GM12875 (cell line): ENCODE data around the gene LLGL2.

Source experiments
- H3K4me3 ChIP-seq: one replicate; pipeline ENCODE4 v1.5.1; 2011; ENCODE audit warnings: low read depth, low read length, control low read depth
- CTCF ChIP-seq: IDR thresholded peaks from 2 replicates; pipeline ENCODE4 v1.5.1; 2011; ENCODE audit warnings: low read depth, mild to moderate bottlenecking, control low read depth, inconsistent platforms, low read length, moderate library complexity, borderline replicate concordance; ENCODE audit not compliant: insufficient read depth

LLGL2 gene

DNA sequence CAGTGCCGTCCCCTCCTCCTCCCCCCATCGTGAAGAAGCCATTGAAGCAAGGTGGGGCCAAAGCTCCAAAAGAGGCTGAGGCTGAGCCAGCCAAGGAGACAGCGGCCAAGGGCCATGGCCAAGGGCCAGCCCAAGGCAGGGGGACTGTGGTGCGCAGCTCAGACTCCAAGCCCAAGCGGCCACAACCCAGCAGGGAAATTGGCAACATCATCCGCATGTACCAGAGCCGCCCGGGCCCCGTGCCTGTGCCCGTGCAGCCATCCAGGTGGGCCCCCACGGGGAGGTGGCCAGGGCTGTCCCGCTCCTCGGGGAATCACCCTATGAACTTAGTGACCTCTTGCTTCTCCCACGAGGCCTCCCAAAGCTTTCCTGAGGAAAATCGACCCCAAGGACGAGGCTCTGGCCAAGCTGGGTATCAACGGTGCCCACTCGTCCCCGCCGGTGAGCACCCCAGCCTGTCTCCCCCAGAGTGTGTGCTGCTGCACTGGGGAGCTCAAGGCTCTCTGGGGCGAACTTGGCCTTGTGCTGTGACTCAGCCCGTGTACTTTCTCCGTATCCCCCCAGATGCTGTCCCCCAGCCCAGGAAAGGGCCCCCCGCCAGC lies 91.1 kb downstream of the LLGL2 start:
- H3K4me3 ChIP-seq: no peak overlapping the region
- no peak for TF ChIP-seq CTCF

- no peak overlapping the region for H3K4me3 ChIP-seq
- TF ChIP-seq CTCF: no peak
Measured at GRCh38 chr17:75617218-75617617, 91.7 kb downstream of the LLGL2 start.

DNA sequence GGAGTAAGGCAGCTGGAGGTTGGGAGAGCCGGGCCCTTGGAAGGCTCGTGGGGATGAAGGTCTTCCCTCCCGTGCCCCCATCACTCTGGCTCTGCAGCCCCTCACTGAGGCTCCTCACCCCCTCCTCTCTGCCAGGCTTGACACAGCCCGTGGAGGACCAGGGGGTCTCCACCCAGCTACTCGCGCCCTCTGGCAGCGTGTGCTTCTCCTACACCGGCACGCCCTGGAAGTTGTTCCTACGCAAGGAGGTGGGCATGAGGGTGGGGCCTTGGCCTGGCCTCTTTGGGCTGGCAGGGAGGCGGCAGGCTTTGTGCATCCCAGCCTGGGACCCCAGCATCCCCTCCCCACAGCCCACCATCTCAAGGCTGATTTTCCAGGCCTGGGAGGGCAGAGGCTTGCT lies 92.2 kb downstream of the LLGL2 start:
- H3K4me3 ChIP-seq: no peak overlapping the region
- TF ChIP-seq CTCF: no peak

GRCh38 chr17:75619506-75620431 lies 94.3 kb downstream of the LLGL2 start:
- H3K4me3 ChIP-seq: no peak overlapping the region
- peak; percentile 63 for TF ChIP-seq CTCF

GRCh38 chr17:75621489-75621888 lies 96.0 kb downstream of the LLGL2 start:
- no peak overlapping the region for H3K4me3 ChIP-seq
- TF ChIP-seq CTCF: no peak

GRCh38 chr17:75622076-75622475 lies 96.6 kb downstream of the LLGL2 start:
- TF ChIP-seq CTCF: no peak
- no peak overlapping the region for H3K4me3 ChIP-seq

- no peak for TF ChIP-seq CTCF
- no peak overlapping the region for H3K4me3 ChIP-seq
Measured at GRCh38 chr17:75622771-75623273, 97.3 kb downstream of the LLGL2 start.
